ENCODE results near the gene GLI2.

GLI2 gene

GRCh38 chr2:120738786-120739437 lies 3.2 kb downstream of the GLI2 start:
- DNase-seq = no peak

- DNase-seq = no peak
Observed at GRCh38 chr2:120739438-120740090, 3.9 kb downstream of the GLI2 start.

- DNase-seq = no peak
Observed at GRCh38 chr2:120740375-120740764, 4.7 kb downstream of the GLI2 start.

- no peak for DNase-seq
Observed at GRCh38 chr2:120740765-120741524, 5.3 kb downstream of the GLI2 start.

- DNase-seq = no peak
Observed at GRCh38 chr2:120741571-120742561, 6.2 kb downstream of the GLI2 start.

GRCh38 chr2:120743657-120744056 lies 8.0 kb downstream of the GLI2 start:
- no peak for DNase-seq

GRCh38 chr2:120744817-120745216 lies 9.1 kb downstream of the GLI2 start:
- DNase-seq = no peak

- no peak for DNase-seq
Observed at GRCh38 chr2:120745420-120746111, 9.9 kb downstream of the GLI2 start.

- no peak for DNase-seq
Observed at GRCh38 chr2:120746144-120746543, 10.5 kb downstream of the GLI2 start.

- no peak for DNase-seq
Observed at GRCh38 chr2:120747281-120747680, 11.6 kb downstream of the GLI2 start.

GRCh38 chr2:120747706-120748105 lies 12.0 kb downstream of the GLI2 start:
- no peak for DNase-seq

GRCh38 chr2:120748310-120748709 lies 12.6 kb downstream of the GLI2 start:
- no peak for DNase-seq

GRCh38 chr2:120748741-120749140 lies 13.1 kb downstream of the GLI2 start:
- no peak for DNase-seq

- DNase-seq = no peak
Observed at GRCh38 chr2:120749506-120750431, 14.1 kb downstream of the GLI2 start.

GRCh38 chr2:120750488-120751210 lies 15.0 kb downstream of the GLI2 start:
- no peak for DNase-seq

- DNase-seq = no peak
Observed at GRCh38 chr2:120751553-120751952, 15.9 kb downstream of the GLI2 start.

GRCh38 chr2:120754067-120754960 lies 18.6 kb downstream of the GLI2 start:
- no peak for DNase-seq

- DNase-seq = no peak
Observed at GRCh38 chr2:120758181-120759144, 22.8 kb downstream of the GLI2 start.
